OCI-LY7 (cell line): ENCODE results near the gene EPHA8.

Experiments
- CTCF ChIP-seq: fragments of 200-600 bp; sonication (generic); conservative IDR thresholded peaks from 2 replicates; pipeline ENCODE4 v1.5.1; 2014; ENCODE audit warnings: mild to moderate bottlenecking, antibody characterized with exemption, low read length, moderate library complexity, mixed read lengths
- EZH2phosphoT487 ChIP-seq: fragments of 200-600 bp; sonication (generic); IDR thresholded peaks from 2 replicates; pipeline ENCODE4 v1.6.1; 2018; ENCODE audit warnings: low read depth, borderline replicate concordance, mild to moderate bottlenecking, mixed run types, antibody characterized with exemption, low read length, moderate library complexity, mixed read lengths

GRCh38 chr1:22613951-22614350 lies 50.7 kb downstream of the EPHA8 start:
- TF ChIP-seq CTCF (no peak), EZH2phosphoT487 (no peak)
